NCI-H1048 (cell line): ENCODE results near the gene PSME2.

Source experiments
- DNase-seq: peaks from one replicate; lab custom pipeline; 2025; lab: John Stamatoyannopoulos, UW

PSME2 gene

GRCh38 chr14:24135834-24136683 lies 10.4 kb downstream of the PSME2 start, which contains the start of gene PSME1:
Gene PSME1 (plus strand): TSS chr14:24136194. CDS start chr14:24136263, 69 bp downstream.
- peak; percentile 73 for DNase-seq

GRCh38 chr14:24135584-24135833 lies 10.9 kb downstream of the PSME2 start:
- no peak for DNase-seq

- DNase-seq: no peak
Observed at GRCh38 chr14:24133735-24134134, 12.7 kb downstream of the PSME2 start.

- DNase-seq: no peak
Observed at GRCh38 chr14:24132976-24133375, 13.4 kb downstream of the PSME2 start.

GRCh38 chr14:24132061-24132685 lies 14.2 kb downstream of the PSME2 start:
- DNase-seq: no peak

- no peak for DNase-seq
Observed at GRCh38 chr14:24131549-24131966, 14.9 kb downstream of the PSME2 start.

- no peak for DNase-seq
Observed at GRCh38 chr14:24130717-24131548, 15.5 kb downstream of the PSME2 start.

GRCh38 chr14:24130380-24130716 lies 16.1 kb downstream of the PSME2 start, which contains the start of gene FITM1:
Gene FITM1 (plus strand): TSS chr14:24130659. CDS start chr14:24131564, 905 bp downstream.
- no peak for DNase-seq

- DNase-seq: no peak
Observed at GRCh38 chr14:24129410-24129998, 16.9 kb downstream of the PSME2 start.

GRCh38 chr14:24127673-24128072 lies 18.7 kb downstream of the PSME2 start:
- no peak for DNase-seq

- DNase-seq: no peak
Observed at GRCh38 chr14:24126939-24127338, 19.5 kb downstream of the PSME2 start.

- DNase-seq: no peak
Observed at GRCh38 chr14:24123424-24124417, 22.7 kb downstream of the PSME2 start.

- DNase-seq: no peak
Observed at GRCh38 chr14:24122898-24123297, 23.5 kb downstream of the PSME2 start.

GRCh38 chr14:24122416-24122815 lies 24.0 kb downstream of the PSME2 start:
- no peak for DNase-seq

- no peak for DNase-seq
Observed at GRCh38 chr14:24121210-24121609, 25.2 kb downstream of the PSME2 start.

- DNase-seq: no peak
Observed at GRCh38 chr14:24119691-24120090, 26.7 kb downstream of the PSME2 start.

GRCh38 chr14:24117179-24117578 lies 29.2 kb downstream of the PSME2 start:
- DNase-seq: no peak

- no peak for DNase-seq
Observed at GRCh38 chr14:24116128-24116814, 30.1 kb downstream of the PSME2 start.

- DNase-seq: no peak
Observed at GRCh38 chr14:24115422-24116127, 30.8 kb downstream of the PSME2 start.
